HG03045 (cell line): ENCODE results near the gene CHKA.
A peak's percentile ranks its signal among the peaks of the same experiment; 100 is the strongest.

Source experiments
- ATAC-seq: cut with Tn5 transposase; IDR thresholded peaks from one replicate; pipeline ENCODE4 v1.9.1; 2021; ENCODE audit warnings: mild to moderate bottlenecking, moderate library complexity; ENCODE audit not compliant: unreplicated experiment

CHKA gene

DNA sequence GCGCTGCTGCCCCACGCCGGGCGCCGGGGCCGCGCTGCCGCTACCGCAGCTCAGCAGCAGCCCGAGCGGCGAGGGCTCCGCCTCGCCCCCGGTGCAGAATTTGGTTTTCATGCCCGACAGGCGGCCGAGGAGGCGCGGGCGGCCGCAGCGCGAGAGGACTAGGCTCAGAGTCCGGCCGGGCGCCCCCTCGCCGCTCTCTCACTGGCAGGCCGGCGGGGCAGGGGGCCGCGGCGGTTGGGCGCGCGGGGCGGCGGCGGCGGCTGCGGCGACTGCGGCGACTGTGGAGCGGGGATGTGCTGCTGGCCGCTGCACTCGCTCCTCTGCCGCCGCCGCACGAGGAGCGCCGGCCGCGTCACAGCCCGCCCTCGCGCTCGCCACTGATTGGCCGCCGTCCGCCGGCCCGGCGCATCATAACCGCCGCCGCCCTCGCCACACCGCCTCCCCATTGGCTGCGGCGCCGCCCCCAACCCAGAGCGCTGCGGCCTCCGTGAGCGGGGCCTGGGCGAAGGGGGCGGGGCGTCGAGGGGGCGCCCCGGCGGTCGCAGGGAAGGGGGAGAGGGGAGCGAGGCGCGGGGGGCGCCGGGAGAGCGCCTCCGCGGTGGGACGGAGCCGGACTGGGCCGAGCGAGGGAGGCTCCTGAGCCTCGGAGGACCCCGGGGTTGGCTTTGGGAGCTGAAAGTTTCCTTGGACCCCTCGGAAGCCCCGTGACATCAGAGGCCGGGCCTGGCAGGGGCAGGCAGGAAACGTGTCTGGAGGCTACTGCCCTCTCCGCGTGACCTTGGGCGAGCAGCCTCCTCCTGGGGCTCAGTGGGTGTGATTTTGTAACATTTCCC, at the start of gene CHKA:
Gene CHKA, minus strand, starts transcription at position 322 of the 833 bp plus-strand sequence. Its CDS starts 211 bp downstream, at position 111.
- ATAC-seq, result peak; percentile 87

- ATAC-seq, result no peak
Observed at GRCh38 chr11:68169442-68169841, 48.3 kb upstream of the CHKA start.

DNA sequence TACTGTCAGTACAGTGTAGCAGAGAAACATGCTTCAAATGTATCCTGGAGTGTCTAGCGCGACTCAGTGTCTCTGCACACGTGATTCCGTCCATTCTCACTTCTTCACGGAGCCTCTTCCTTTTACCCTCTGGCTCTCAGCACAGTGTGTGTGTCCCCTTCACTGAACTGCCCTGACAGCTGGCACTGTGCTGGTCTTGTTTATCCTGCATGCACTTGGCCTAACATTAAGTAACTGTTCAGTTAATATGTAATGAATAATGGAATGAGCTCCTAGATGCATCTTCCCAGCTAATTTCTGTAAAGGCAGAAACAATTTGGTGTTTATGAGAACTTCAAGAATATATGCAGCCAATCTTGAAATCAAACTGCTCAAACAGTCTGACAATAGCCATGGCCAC, 47.5 kb upstream of the CHKA start:
- ATAC-seq, result no peak

- ATAC-seq, result no peak
Observed at GRCh38 chr11:68167474-68167873, 46.3 kb upstream of the CHKA start.

DNA sequence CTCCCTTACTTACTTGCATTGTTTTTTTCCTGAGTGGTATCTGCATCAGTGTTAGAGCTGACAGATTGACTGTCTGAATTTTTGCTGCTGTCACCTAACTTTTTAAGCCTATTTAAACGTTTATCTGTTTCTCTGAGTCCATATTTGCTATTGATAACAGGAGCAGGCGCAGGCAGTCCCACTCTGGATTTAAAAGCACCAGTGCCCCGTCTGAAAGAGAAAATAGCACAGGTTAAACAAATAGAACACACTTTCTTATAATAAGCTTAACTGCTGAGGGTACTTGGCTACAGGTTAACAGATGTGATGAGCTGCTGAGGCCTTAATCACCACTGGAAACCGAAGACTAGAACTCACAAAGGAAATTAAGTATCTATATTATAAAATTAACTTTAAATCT, 45.8 kb upstream of the CHKA start:
- no peak for ATAC-seq

DNA sequence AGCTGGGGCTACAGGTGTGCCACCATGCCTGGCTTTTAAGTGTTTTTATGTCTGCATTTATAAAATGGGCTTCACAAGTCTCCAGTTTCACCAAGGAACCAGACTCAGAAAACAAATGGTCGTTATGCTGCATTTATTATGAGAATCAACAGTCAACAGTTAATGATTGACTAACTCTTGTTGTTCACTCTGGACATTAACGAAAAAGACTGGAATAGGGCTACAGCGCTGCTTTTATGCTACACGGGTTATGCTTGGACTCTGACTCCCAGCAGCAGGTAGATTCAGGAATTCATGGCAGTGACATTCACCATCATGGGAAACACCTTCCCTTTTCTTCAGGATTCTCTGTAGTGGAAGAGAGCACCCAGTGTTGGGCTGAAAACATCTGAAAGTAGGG, 44.4 kb upstream of the CHKA start:
- ATAC-seq, result no peak

- ATAC-seq, result no peak
Observed at GRCh38 chr11:68164437-68164836, 43.2 kb upstream of the CHKA start.

- no peak for ATAC-seq
Observed at GRCh38 chr11:68163691-68164090, 42.5 kb upstream of the CHKA start.

DNA sequence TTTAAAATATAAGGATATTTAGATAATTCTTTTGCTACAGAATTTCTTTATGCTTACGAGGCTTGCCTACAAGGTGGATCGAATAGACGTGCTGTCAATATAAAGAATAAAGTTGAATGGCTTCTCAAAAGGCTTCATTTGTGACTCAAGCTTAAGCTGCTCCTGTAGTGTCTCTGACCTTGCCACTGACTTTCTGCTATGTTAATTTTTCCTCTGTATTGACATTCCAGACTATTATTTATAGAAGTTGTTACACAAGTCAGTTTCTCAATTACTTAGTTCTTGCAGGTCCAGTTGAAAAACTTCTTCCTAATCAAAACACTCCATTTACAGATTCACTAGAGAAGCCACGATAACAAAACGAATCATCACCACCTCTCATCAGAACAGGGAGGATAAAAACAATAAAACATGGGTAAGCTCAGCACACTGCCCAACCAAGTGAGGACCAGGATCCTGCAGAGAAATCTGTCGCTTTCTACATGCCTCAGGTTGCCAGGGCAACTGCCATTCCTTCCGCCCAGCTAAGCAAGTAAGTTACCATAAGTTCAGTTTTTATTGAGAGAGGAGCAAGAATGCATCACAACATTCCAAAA, 39.0 kb upstream of the CHKA start:
- ATAC-seq, result no peak

- no peak for ATAC-seq
Observed at GRCh38 chr11:68159665-68160064, 38.5 kb upstream of the CHKA start.

DNA sequence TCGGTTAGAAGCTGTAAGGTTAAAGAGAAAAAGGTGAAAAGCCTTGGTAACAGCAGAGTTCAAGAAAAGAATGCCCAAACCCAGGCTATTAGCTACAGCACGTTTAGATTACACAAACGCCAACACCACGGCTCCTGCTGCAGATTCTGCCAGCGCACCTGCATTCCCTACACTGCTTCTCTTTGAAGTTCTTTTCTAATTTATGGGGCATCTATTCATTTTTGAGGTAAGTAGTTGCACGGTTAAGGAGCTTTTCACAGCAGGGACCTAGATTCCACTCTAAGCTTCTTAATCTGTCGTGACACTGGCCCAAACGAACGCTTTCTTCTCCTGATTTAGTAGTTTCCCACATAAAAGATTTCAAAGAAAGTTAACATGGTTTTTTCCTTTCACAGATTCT, 38.0 kb upstream of the CHKA start:
- ATAC-seq, result no peak

- ATAC-seq, result no peak
Observed at GRCh38 chr11:68158580-68158979, 37.4 kb upstream of the CHKA start.

GRCh38 chr11:68153742-68154141, 32.6 kb upstream of the CHKA start:
- ATAC-seq, result no peak

DNA sequence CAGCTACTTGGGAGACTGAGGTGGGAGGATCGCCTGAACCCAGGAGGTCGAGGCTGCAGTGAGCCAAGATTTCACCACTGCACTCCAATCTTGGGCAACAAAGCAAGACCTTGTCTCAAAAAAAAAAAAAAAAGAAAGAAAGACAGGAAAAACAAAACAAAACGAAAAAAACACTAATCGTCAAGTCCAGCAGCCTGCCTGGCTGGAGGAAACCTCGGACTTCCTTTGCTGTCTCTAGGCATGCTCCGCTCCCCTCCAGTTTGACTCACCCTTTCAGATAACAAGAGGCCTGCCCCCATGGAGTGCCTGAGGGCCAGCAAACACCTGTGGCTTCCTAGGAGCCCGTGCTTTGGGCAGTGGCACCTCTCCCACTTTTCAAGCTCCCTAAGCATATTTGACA, 28.8 kb upstream of the CHKA start:
- ATAC-seq, result no peak

DNA sequence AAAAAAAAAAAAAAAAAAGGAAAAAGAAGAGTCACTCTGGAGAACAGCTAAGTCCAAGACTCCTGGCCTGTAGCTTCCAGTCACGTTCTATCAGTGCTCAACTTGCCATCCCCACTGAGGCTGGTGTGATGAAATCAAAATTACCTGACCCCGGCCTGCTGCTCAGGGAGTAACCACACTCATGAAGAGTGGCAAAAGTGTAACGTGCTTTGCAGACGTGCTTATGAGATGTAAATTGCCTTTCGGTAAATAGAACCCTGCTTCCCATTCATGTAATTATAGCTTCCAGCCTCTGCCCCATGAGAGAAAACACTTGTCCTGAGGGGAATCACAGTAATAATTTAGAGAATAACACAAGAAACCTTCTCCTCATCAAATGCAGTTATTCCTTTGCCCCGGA, 28.2 kb upstream of the CHKA start:
- no peak for ATAC-seq

DNA sequence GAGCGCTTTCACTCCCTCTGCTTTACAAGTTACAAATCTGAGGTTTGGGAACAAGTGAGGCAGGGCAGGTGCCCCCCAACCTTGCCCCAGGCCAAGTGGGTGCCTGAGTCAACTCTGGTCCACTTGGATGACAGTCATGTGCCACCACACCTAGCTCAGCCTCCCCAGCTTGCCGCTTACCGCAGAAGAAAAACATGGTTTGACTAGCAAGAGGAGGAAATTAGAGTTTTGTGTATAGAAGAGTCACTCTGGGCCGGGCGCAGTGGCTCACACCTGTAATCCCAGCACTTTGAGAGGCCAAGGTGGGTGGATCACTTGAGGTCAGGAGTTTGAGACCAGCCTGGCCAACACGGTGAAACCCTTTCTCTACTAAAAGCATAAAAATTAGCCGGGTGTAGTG, 27.7 kb upstream of the CHKA start:
- ATAC-seq, result no peak

- no peak for ATAC-seq
Observed at GRCh38 chr11:68148071-68148805, 27.1 kb upstream of the CHKA start.

DNA sequence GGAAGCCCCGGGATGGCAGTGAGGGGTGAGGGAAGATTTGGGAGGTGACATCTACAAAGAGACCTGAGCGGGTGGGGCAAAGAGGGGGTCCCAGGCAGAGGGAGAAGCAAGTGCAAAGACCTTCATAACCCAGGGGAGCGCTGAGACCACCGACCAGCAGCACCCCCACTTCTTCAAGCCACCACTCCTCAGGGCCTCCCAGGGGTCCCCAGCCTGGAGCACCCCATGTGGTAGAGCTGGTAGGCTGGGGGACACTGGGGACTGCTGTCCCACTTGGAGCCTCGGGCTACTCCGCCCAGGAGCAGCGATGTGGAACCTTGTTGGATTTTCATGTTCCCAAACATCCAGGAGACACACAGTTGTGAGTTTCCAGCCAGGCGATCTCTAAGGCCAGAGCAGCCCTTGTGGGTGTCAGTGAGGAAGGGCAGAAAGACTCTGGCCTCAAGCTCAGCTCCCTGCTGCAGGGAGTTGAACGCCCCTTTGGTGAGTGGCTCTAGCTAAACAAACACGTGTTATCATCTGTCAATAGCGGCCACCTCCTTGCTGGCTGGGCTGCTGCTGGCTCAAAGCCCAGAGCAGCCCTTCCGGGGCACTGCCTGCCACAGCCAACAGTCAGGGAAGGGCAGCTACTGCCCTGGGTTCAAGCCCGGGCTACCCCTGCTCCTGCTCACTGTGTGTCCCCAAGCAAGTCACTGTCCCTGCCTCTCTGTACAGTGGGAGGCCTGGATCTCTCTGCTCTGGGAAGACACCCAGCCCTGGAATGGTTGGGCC, 25.7 kb upstream of the CHKA start:
- no peak for ATAC-seq

DNA sequence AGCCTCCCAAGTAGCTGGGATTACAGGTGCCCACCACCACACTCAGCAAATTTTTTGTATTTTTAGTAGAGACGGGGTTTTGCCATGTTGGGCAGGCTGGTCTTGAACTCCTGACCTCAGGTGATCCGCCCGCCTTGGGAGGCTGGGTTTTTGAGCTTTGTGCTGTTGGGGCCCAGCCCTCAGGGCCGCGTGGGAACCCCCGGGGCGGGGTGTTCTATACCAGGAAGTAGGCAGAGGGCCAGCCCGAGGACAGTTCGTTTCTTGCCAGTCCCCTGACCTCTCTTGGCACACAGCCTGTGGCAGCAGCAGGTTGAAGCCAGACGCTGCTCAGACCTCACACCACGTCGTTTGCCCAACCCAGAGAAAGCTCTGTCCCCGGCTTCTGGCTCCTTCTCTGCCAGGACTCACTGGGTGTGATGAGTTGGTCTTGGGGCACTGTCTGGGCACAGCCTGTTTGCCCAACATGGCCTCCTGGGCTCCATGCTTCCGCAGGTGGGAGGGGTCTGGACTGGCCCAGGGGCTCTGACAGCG, 24.9 kb upstream of the CHKA start:
- ATAC-seq, result no peak

DNA sequence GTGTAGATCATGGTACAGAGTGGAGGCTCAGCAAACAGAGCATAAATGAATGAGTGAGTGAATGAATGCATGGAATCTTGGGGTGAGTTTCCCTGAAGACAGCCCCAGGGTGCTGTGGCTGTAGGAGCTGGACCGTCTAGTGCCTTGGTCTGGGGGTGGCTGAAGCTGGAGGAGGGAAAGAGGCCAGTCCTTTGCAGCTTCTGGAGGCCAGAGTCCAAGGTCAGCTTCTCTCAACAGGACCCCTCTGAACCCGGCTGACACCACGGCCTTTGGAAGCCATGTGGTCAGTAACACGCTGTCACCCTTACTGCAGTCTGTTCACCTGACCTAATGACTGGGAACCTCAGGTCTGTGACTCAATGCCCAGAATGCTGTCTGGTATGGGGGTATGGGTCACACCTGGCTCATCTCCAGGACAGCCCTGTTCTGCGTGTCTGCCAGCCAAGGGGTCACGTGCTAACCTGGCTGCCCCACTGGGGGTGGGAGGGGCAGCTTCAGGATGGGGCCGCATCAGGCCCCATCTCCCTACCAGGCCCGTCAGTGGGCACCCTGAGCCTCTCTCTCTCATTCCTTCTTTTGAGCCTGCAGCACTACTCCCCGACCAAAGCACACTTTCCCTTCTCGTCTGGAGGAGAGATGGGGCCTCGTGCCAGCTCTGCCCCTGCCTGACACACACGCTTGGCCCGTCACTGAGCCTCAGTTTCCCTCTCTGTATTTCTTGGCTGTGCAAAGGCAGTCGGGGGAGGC, 24.1 kb upstream of the CHKA start:
- no peak for ATAC-seq
